Heart left ventricle (tissue), 13 donors: ENCODE results near the gene PAPOLA.

ENCODE experiments used
- CTCF ChIP-seq, 12 donors: fragments of 200-600 bp; sonication (generic) in 4 of 12; IDR thresholded peaks; one replicate each; pipeline versions ENCODE4 v1.5.0 to v1.8.0; 2018 to 2022; ENCODE audit warnings: antibody characterized with exemption in 12 of 12, mild to moderate bottlenecking in 5 of 12
- POLR2A ChIP-seq, 2 donors: fragments of 450-650 bp; IDR thresholded peaks; one replicate each; pipeline ENCODE4 v1.6.1; 2017; ENCODE audit warnings: antibody characterized with exemption in 2 of 2, mild to moderate bottlenecking in 2 of 2, moderate library complexity in 2 of 2
- donor health status: ischemic (EF 13 %, LVEDD 7.1; RV severe dilation, severe dysfunction).
- donor health status: DM: no; HTN: yes; CAD: no.
- donor health status: DM: no; HTN: no; CAD: no.
- donor health status: ischemic (EF 25% LVEDD 6.9; RV normal size, moderate dysfunction).
- donor health status: ischemic (EF 25% LVEDD 5.7; RV mildly dilated, moderate dysfunction).
- donor health status: ischemic (EF 35%, LVEDD 5.7; RV mildly dilated, moderate dysfunction).
- donor health status: nonischemic (EF 11% LVEDD 7.7; RV severe dilation, severe dysfunction).
- donor health status: DM: yes; HTN: yes; CAD: no.
- donor health status: PGD.
- donor health status: ischemic (EF 29% LVEDD 5.4; RV normal size, mild dysfunction).
- donor health status: nonischemic (EF 23%, LVEDD 6.1; RV moderate dilation, normal function).

GRCh38 chr14:96484399-96484798 is 17.8 kb upstream of the PAPOLA start:
- TF ChIP-seq CTCF (IDR thresholded peaks at IDR 0.05) (no peak), POLR2A (IDR thresholded peaks at IDR 0.05) (no peak)
